WTC11 (cell line): Measurements from ENCODE around the gene IL1RN.

ENCODE experiments used
- CTCF ChIP-seq: fragments of 200-600 bp; IDR thresholded peaks from 2 replicates; pipeline ENCODE4 v1.8.0; 2022; ENCODE audit warnings: antibody characterized with exemption
- GTF2I ChIP-seq: fragments of 250-450 bp; sonication (Bioruptor Pico); conservative IDR thresholded peaks from 2 replicates; pipeline ENCODE4 v1.4.0; 2021; ENCODE audit warnings: mild to moderate bottlenecking
- JAZF1 ChIP-seq: fragments of 250-450 bp; sonication (Bioruptor Pico); IDR thresholded peaks from 2 replicates; pipeline ENCODE4 v1.9.0; 2021; ENCODE audit warnings: moderate library complexity, mild to moderate bottlenecking, inconsistent platforms
- JUN ChIP-seq: sonication (generic); formaldehyde crosslinking; IDR thresholded peaks from 2 replicates; pipeline ENCODE4 v1.8.0; 2023; ENCODE audit warnings: mild to moderate bottlenecking, missing genetic modification reagents
- NR1H2 ChIP-seq: sonication (generic); formaldehyde crosslinking; IDR thresholded peaks from 2 replicates; pipeline ENCODE4 v1.9.0; 2021; ENCODE audit warnings: mild to moderate bottlenecking, moderate library complexity, missing genetic modification reagents
- SOX15 ChIP-seq: fragments of 250-450 bp; sonication (Bioruptor Pico); IDR thresholded peaks from 2 replicates; pipeline ENCODE4 v1.9.0; 2021; ENCODE audit warnings: mild to moderate bottlenecking
- SP1 ChIP-seq: sonication (generic); formaldehyde crosslinking; conservative IDR thresholded peaks from 2 replicates; pipeline ENCODE4 v1.8.1; 2022; ENCODE audit warnings: missing genetic modification reagents
- USF2 ChIP-seq: sonication (generic); formaldehyde crosslinking; IDR thresholded peaks from 2 replicates; pipeline ENCODE4 v1.8.1; 2023; ENCODE audit warnings: mild to moderate bottlenecking, missing genetic modification reagents, moderate library complexity
- ZNF263 ChIP-seq: sonication (generic); formaldehyde crosslinking; IDR thresholded peaks from 2 replicates; pipeline ENCODE4 v1.8.1; 2022; ENCODE audit warnings: low read depth, mild to moderate bottlenecking, moderate library complexity, missing genetic modification reagents
- ZNF317 ChIP-seq: sonication (generic); formaldehyde crosslinking; IDR thresholded peaks from 2 replicates; pipeline ENCODE4 v1.8.1; 2023; ENCODE audit warnings: low read depth, mild to moderate bottlenecking, moderate library complexity, missing genetic modification reagents, borderline replicate concordance
- TF ChIP-seq, protein P1 (sequence below): sonication (generic); formaldehyde crosslinking; IDR thresholded peaks from 2 replicates; pipeline ENCODE4 v1.8.0; 2022; ENCODE audit warnings: mild to moderate bottlenecking, missing genetic modification reagents

GRCh38 chr2:113157118-113157896 is 29.9 kb downstream of the IL1RN start:
- TF ChIP-seq JUN (CRISPR knock-in tag) (0 out of 2 replicates have a peak, but pooled peaks have one; percentile 8), NR1H2 (CRISPR knock-in tag) (no peak), USF2 (no peak), SOX15 (CRISPR knock-in tag) (no peak), CTCF (no peak), ZNF263 (CRISPR knock-in tag) (no peak), SP1 (CRISPR knock-in tag) (no peak), ZNF317 (CRISPR knock-in tag) (no peak), JAZF1 (CRISPR knock-in tag) (no peak), GTF2I (CRISPR knock-in tag) (no peak)
- TF ChIP-seq, protein P1, sequence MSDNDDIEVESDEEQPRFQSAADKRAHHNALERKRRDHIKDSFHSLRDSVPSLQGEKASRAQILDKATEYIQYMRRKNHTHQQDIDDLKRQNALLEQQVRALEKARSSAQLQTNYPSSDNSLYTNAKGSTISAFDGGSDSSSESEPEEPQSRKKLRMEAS (CRISPR knock-in tag), result peak; percentile 60; the same call in 1 of the 2 replicates
